Measurements from ENCODE around the gene FILIP1. TPM values are rescaled to one million over a fixed set of nuclear protein-coding genes. Genes with fewer than 3 reads are reported as not detected.

The FILIP1 gene
- total RNA-seq, 3 donors from 2014 or later = 2.9 to 4.3 (median 4.3) TPM

DNA sequence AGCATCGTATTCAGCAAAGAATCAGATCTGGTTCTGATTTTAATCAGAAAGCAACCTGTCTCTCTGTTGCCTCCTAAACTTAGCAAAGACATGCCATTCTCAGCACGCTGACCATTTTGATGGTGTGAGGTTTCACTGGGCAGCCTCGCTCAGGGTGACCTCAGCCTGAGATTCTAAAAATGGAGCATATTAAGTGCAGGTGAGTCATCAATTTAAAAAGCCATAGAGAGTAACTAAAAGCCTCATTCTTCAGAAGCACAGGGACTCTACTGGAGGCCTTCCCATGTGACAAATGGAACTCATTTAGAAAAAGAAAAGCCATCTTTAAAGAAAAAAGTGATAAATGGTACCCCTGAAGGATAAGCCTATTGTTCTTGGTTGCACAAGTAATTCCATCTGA lies 91.3 kb downstream of the FILIP1 start:
- H3K9me3 ChIP-seq = no peaks in the 10 kb centered on the region
- no peaks in the 10 kb centered on the region for H3K36me3 ChIP-seq
- DNase-seq (ENCODE audit: low spot score in 2 of 2) = no peak
- no peak overlapping the region for H3K27ac ChIP-seq
- H3K4me3 ChIP-seq = no peak overlapping the region
- TF ChIP-seq CTCF (IDR thresholded peaks at IDR 0.05) (no peak), POLR2AphosphoS5 (IDR thresholded peaks at IDR 0.05) (no peak), POLR2A (IDR thresholded peaks at IDR 0.05) (no peak)
- intact Hi-C loops (cut with DNase I; ENCODE audit: low total_unique reads) = no loop called here
- H3K27me3 ChIP-seq = no peaks in the 10 kb centered on the region
- no peaks in the 10 kb centered on the region for H3K4me1 ChIP-seq

GRCh38 chr6:75397656-75398465 lies 95.7 kb downstream of the FILIP1 start:
- Histone ChIP-seq H3K36me3 (no peaks in the 10 kb centered on the region), H3K4me1 (no peaks in the 10 kb centered on the region), H3K9me3 (no peaks in the 10 kb centered on the region), H3K27me3 (no peaks in the 10 kb centered on the region), H3K27ac (no peak overlapping the region), H3K4me3 (no peak overlapping the region)
- TF ChIP-seq POLR2A (IDR thresholded peaks at IDR 0.05) = no peak
- TF ChIP-seq POLR2AphosphoS5 (IDR thresholded peaks at IDR 0.05) = no peak
- TF ChIP-seq CTCF (IDR thresholded peaks at IDR 0.05) = no peak
- DNase-seq (ENCODE audit: low spot score in 2 of 2) = no peak
- intact Hi-C loops (cut with DNase I; ENCODE audit: low total_unique reads) = no loop called here

DNA sequence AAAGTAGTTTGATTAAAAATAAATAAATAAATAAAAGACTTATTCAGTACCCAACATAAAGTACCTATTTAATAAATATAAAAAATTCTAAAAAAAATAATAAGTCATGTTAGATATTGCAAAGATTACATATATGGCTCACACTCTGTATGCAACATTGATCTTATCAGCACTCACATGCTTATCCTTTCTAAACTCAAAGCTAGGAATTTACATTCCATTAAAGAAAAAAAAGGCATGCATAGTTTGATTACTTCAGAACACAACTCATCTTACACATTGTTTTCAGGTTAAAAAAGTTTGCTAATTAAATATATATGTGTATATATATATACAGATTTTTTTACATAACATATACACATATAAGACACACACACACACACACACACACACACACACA lies 96.4 kb downstream of the FILIP1 start:
- no peaks in the 10 kb centered on the region for H3K36me3 ChIP-seq
- no peak overlapping the region for H3K27ac ChIP-seq
- DNase-seq (ENCODE audit: low spot score in 2 of 2) = no peak
- no peaks in the 10 kb centered on the region for H3K4me1 ChIP-seq
- no peak for TF ChIP-seq CTCF (IDR thresholded peaks at IDR 0.05)
- TF ChIP-seq POLR2A (IDR thresholded peaks at IDR 0.05) = no peak
- TF ChIP-seq POLR2AphosphoS5 (IDR thresholded peaks at IDR 0.05) = no peak
- no peak overlapping the region for H3K4me3 ChIP-seq
- no peaks in the 10 kb centered on the region for H3K9me3 ChIP-seq
- no peaks in the 10 kb centered on the region for H3K27me3 ChIP-seq
- intact Hi-C loops (cut with DNase I; ENCODE audit: low total_unique reads) = no loop called here

- no peak overlapping the region for H3K27ac ChIP-seq
- DNase-seq (ENCODE audit: low spot score in 2 of 2) = no peak
- H3K27me3 ChIP-seq = no peaks in the 10 kb centered on the region
- TF ChIP-seq POLR2A (IDR thresholded peaks at IDR 0.05) (no peak), POLR2AphosphoS5 (IDR thresholded peaks at IDR 0.05) (no peak), CTCF (IDR thresholded peaks at IDR 0.05) (no peak)
- no peaks in the 10 kb centered on the region for H3K9me3 ChIP-seq
- no peaks in the 10 kb centered on the region for H3K36me3 ChIP-seq
- intact Hi-C loops (cut with DNase I; ENCODE audit: low total_unique reads) = no loop called here
- no peaks in the 10 kb centered on the region for H3K4me1 ChIP-seq
- no peak overlapping the region for H3K4me3 ChIP-seq
These were observed 97.4 kb downstream of the FILIP1 start for GRCh38 chr6:75396005-75396800.

- Histone ChIP-seq H3K27me3 (no peaks in the 10 kb centered on the region), H3K4me3 (no peak overlapping the region), H3K9me3 (no peaks in the 10 kb centered on the region), H3K4me1 (no peaks in the 10 kb centered on the region), H3K36me3 (no peaks in the 10 kb centered on the region), H3K27ac (no peak overlapping the region)
- intact Hi-C loops (cut with DNase I; ENCODE audit: low total_unique reads) = no loop called here
- TF ChIP-seq POLR2AphosphoS5 (IDR thresholded peaks at IDR 0.05) (no peak), POLR2A (IDR thresholded peaks at IDR 0.05) (no peak), CTCF (IDR thresholded peaks at IDR 0.05) (no peak)
- DNase-seq (ENCODE audit: low spot score in 2 of 2) = no peak
These were observed 99.8 kb downstream of the FILIP1 start for GRCh38 chr6:75393806-75394205.
